Activated CD8-positive, alpha-beta memory T cell treated with anti-CD3 and anti-CD28 coated beads, Interleukin-2, amount 50 U/mL, for 24 hours (primary cell): Measurements from ENCODE around the gene RCSD1.

Experiments
- DNase-seq: peaks from one replicate; pipeline ENCODE4 v3.0.0-alpha.2; 2020; ENCODE audit errors: extremely low read depth

Gene RCSD1

DNA sequence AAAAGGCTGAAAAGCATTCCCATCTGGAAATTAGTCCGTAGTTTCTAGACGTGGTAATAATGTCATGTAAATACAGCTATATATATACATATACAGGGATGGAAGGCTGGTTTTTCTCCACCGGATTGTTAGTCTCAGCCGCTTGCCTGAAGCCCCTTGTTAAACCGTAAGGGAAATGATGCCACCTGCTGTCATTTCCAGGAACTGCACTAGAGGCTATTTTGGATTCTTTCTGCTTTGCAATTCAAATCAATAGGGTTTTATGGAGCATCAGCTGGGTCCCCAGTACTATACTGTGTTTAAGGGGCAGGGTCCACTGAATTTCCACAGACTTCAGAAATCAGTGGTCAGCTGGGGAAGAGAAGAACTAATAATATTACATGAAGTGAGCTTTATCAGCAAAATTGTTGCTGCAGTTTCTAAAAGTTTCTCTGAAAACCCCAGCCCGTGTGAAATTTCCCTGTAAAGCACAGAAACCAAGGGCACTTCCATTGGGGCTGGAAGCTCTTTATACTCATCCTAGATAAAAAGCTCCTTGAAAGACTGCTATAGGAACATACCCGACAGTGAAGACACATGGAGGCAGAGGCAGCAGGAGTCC lies 58.0 kb downstream of the RCSD1 start:
- peak; percentile 54 for DNase-seq

DNA sequence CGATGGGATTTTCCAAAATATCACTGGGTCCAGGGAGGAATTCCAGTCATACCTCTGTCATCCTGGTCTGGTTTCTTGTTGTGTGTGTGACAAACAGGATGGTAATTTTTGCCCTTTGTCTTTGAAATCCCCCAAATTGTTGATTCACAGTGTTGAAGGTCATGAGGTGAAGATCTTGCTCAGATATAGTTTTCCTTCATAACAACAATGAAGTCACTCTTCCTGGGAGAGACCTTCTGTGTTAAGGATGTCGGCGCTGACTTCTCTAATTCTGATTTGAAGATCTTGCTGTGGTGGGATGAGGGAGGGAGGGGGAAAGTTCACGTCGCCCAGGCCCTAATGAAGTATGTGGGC lies 59.5 kb downstream of the RCSD1 start:
- DNase-seq, result no peak

DNA sequence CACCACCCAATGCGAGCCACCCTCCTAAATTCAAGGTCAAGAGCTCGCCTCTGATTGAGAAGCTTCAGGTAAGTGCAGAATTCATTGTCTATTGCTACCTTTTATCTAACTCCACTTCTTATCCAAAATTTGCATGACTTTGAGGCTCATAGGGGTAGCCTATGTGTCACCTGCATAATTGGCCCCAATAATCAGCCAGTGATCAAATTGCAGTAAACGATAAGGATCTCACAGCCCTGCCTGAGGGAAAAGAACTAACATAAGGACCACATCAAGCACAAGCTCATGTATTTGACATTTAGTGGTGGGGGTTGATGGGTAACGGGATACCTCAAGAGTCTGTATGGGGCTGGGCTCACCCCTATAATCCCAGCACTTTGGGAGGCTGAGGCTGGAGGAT lies 60.0 kb downstream of the RCSD1 start:
- DNase-seq, result no peak

- DNase-seq, result no peak
Measured at GRCh38 chr1:167693425-167694045, 63.5 kb downstream of the RCSD1 start.

- DNase-seq, result no peak
Measured at GRCh38 chr1:167694691-167695090, 64.7 kb downstream of the RCSD1 start.

DNA sequence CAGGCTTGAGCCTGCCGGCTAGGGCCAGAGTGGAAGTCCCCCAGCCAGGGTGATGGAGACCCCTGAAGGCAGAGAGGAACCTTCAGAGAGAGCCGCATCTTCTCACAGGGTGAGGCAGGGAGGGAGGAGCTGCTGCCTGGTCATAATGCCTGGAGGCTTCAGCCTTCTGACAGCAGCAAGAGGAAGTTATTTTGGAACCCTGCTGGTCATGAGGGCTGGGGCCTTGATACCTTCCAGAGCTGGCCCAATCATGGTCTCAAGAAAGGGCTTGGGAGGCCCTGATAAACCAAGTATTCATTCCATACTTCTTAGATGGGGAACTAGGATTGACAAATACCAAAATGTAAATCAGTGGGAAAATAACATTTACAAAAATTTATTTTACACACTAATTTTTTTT lies 65.1 kb downstream of the RCSD1 start:
- DNase-seq, result no peak

- DNase-seq, result no peak
Measured at GRCh38 chr1:167695756-167696561, 65.9 kb downstream of the RCSD1 start.

DNA sequence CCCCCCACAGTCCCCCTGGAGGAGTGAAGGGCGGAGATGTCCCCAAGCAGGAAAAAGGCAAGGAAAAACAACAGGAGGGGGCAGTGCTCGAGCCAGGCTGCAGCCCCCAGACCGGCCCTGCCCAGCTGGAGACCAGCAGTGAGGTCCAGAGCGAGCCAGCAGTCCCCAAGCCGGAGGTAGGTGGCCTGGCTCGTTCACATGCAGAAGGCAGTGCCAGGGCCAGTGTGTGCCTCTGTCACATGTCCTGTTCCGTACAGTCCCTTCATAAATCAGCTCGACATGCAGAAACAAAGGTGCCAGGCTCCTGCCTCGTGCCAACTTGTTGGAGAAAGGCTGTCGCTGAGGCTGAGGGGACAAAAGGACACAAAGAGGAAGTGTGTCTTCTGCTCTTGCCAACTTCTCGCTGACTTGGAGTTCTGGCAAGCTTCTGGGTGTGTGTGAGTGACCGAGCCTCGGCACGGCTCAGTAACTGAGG lies 67.7 kb downstream of the RCSD1 start:
- DNase-seq, result no peak

DNA sequence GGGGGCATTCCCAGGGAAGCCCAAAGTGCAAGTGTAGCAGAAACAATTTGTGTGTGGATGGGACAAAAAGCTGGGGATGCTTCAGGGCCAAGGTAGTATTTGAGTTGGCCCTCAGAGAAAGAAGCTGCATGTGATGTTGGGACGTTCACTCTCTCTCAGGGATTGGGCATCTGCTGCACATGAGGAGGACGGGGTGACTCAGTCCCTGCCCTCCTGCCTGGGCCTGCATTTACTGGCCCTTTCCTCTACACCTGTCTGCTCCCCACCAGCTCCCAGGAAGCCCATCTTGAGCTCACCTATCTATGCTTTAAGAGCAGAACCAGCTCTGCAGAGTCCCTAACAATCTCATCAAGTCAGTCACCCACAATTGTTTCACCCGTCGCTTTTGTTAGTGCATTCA lies 68.3 kb downstream of the RCSD1 start:
- no peak for DNase-seq

DNA sequence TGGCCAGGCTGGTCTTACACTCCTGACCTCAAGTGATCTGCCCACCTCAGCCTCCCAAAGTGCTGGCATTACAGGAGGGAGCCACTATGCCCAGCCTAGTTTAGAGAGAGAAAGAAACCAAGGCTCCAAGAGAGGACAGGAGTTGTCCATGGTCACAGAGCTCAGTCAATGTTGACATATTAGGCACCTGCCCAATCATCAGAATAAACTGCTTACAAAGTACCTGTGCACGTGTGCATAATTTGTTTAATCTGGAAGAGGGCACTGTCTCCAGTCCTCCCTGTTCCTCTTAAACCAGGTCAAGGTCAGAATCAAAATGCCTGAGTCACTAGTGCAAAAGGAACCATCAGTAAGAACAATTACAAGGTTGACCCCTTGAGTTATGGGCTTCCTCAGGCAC lies 71.5 kb downstream of the RCSD1 start:
- DNase-seq, result no peak

DNA sequence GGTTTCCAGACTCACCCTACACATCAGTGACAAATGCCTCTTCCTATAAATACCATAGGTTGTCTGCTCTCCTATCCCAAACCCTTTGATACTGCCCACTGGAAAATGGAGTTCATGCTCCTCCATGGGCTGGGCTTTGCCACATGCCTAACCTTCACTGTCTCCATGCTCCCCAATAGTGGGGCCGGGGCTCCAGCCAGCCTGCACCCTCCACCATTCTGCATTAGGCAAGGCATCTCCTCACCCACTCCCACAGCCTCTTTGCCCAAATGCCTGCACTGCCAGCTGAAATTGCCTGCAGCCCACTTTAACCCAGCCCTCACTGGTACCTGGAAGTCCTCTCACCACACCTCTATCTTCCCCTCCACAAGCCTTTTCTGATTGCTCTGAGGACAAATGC lies 73.5 kb downstream of the RCSD1 start:
- no peak for DNase-seq

DNA sequence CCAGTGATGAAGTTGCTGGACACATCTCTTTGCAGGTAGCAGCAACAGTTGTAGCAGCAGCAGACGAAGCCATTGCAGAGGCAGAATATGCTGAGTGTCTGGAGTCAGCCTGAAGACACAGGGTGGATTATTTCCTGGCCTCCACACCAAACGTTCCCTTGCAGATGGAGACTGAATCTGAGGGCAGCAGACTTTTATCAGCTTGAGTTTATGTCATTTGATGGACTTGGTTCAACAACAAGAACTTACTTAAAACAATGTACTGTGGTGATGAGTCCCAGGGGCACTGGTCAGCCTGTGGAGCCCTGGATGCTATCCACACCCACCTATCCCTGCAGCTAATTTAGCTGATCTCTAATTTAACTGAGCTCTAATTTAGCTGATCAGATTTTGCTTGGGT lies 74.7 kb downstream of the RCSD1 start:
- no peak for DNase-seq

GRCh38 chr1:167705250-167705649 lies 75.2 kb downstream of the RCSD1 start:
- no peak for DNase-seq

DNA sequence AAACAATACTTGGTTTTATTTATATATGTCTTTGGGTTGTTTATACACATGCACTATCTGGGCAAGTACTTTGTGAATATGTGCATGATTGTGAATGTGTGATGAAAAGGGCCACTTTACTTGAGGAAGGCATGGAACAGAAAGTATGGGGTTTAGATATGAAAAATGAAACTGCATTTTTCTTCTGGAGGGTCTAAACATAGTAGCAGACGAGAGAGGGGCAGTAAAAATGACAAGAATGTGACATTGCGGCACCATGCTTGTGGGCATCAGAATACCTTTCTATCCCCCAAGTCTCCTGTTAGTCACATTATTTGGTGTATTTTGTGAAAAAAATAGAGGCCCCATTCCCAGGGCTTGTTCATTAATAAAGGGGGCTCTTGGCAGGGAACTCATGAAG lies 76.3 kb downstream of the RCSD1 start:
- DNase-seq, result no peak

DNA sequence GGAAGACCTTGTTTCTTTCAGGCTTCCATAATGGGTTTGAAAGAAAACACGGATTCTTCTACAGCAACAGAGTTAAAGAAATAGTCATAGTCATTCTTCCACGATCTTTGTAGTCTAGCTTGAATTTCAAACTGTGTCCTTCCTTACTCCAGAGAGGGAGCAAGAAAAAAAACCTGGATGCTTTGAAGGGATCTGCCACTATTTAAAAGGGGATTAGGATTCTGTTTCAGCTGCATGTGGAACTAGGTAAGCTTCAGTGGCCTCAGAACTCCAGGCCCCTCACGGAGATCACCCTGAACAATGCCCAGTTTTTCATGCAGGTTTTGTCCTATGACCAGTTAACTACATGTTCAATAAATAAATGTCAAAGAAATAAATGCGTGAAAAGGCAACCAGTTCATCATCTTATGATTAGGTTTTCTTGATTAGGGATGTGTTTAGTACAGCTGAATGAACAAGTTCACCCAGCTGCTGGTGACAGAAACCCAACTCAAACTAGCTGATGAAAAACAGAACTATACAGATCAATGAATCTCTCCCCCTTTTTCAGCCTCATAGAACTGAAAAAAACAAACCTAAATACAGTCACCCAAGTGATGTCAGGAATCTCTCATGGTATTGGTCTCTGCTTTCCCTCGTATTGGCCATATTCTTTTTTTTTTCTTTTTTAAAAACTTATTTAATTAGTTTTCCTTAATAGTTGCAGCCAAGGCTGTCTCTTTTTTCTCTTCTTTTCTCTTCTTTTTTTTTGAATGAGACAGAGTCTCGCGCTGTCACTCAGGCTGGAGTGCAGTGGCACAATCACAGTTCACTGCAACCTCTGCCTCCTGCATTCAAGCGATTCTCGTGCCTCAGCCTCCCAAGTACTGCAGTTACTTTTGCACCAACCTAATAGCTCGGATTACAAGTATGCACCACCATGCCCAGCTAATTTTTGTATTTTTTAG lies 77.2 kb downstream of the RCSD1 start:
- DNase-seq, result no peak

- no peak for DNase-seq
Measured at GRCh38 chr1:167707942-167708341, 77.9 kb downstream of the RCSD1 start.

DNA sequence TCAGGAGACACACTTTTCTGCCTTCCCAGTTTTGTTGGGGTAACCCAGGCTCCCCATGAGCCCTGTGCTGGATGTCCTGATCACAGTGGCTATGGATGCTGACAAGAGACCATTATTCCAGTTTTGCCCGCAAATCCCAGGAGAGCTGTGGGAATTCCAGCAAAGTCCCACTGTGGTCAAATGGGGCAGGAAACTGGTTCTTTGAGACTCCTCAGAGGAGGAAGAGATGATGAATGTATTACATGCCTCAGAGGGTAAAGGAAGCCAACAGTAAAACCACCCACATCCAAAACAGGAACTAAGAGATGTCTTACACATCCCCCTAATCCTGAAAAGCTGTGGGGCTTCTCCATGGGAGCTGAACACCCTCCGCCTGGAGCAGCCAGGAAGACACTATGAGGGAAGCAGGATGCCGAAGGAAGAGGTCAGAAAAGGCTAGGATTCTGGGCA lies 78.9 kb downstream of the RCSD1 start:
- DNase-seq, result no peak

GRCh38 chr1:167710836-167711235 lies 80.8 kb downstream of the RCSD1 start:
- no peak for DNase-seq

DNA sequence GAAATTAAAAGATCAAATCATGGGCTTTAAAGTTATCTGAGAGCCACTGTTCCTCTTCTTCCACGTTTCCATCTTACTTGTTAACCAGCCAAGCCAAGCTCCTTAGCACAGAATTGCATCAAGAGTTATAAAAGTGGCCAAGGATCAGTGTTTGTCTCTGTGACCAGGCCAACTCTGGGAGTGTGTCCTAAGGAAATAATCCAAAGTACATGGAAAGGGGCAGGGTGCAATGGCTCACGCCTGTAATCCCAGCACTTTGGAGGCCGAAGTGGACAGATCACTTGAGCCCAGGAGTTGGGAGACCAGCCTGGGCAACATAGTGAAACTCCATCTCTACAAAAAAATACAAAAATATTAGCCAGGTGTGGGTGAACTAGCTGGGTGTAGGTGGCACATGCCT lies 81.8 kb downstream of the RCSD1 start:
- no peak for DNase-seq

DNA sequence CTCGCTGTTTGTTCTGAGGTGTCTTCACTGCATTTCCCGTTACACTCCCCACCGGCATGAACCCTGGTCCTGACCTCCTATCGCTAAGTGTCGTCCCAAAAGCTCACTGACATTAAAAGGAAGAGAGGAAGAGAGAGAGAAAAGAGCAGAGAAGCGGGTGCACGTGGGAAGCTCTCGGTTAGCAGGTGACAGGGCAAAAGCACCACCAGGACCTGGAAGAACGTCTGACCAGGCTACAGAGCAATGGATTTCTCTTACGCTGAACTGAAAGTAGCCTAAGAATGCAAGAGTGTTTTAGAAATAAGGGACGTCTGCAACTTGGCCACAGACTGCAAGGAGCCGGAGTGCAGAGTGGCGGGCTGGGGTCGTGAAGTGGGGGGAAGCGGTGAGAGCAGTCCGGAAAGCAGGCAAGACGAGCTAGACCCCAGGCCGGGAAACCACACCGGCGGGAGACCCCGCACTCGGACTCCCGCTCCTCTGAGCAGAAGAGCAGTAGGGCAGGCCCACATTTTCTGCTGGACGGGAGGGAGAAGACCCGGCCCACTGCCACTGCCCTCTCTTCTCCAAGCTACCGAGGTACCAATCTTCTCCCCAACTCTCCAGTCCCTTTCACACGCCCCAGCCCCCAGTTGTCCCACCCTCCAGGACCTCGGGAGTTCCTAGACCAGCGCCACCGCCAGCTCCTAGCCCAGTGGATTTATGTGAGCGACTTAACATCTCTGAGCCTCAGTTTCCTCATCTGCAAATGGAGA lies 83.5 kb downstream of the RCSD1 start:
- DNase-seq, result no peak

DNA sequence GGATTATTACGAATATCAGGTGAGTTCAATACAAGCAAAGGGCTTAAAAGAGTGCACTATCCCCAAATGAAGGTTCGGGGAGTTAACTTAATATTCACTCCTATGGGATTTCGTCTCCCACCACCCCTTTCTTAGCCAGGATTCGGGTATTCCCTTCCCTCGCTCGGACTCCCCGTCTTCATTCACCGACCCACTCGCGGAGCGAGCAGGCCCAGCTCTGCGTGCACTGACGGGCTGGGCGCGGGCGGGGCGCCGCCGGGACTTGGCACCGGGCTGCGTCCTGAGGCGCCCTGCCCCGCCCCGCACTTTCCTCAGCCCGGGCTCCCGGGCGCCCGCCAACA lies 84.0 kb downstream of the RCSD1 start:
- peak; percentile 32 for DNase-seq
